Epithelial cell of esophagus (primary cell): ENCODE data around the gene PLEKHG4B.

Source experiments
- DNase-seq: peaks from one replicate; pipeline ENCODE4 v3.0.0; 2010; ENCODE audit warnings: low read depth
- H3K4me3 ChIP-seq: 2 replicates; pipeline ENCODE4 v1.5.1; 2011; ENCODE audit warnings: mild to moderate bottlenecking, low read length, control low read depth
- CTCF ChIP-seq: IDR thresholded peaks from 2 replicates; pipeline ENCODE4 v1.5.1; 2011; ENCODE audit warnings: low read depth, mild to moderate bottlenecking, low read length, control low read depth, inconsistent platforms; ENCODE audit not compliant: insufficient read depth; ENCODE audit errors: missing control alignments

Gene PLEKHG4B

GRCh38 chr5:83029-83428 is 8.9 kb upstream of the PLEKHG4B start:
- no peak for DNase-seq
- no peak for TF ChIP-seq CTCF
- H3K4me3 ChIP-seq: no peak overlapping the region

- DNase-seq: no peak
- TF ChIP-seq CTCF: no peak
- H3K4me3 ChIP-seq: no peak overlapping the region
Observed at GRCh38 chr5:85334-85995, 6.5 kb upstream of the PLEKHG4B start.

- DNase-seq: no peak
- no peak for TF ChIP-seq CTCF
- no peak overlapping the region for H3K4me3 ChIP-seq
Observed at GRCh38 chr5:89337-90286, 2.4 kb upstream of the PLEKHG4B start.

GRCh38 chr5:90590-91547 is 1.1 kb upstream of the PLEKHG4B start:
- no peak for DNase-seq
- H3K4me3 ChIP-seq: no peak overlapping the region
- TF ChIP-seq CTCF: no peak

GRCh38 chr5:92401-93220 is 643 bp downstream of the PLEKHG4B start:
- DNase-seq: no peak
- H3K4me3 ChIP-seq: no peak overlapping the region
- TF ChIP-seq CTCF: no peak
